Ishikawa (cell line): Measurements from ENCODE around the gene ABCC10.

Experiments
- CEBPB ChIP-seq: IDR thresholded peaks from 2 replicates; pipeline ENCODE4 v1.6.1; 2012
- EP300 ChIP-seq: IDR thresholded peaks from 2 replicates; pipeline ENCODE4 v1.6.1; 2012; ENCODE audit warnings: borderline replicate concordance
- REST ChIP-seq: IDR thresholded peaks from 2 replicates; pipeline ENCODE4 v1.6.1; 2012; ENCODE audit warnings: low read depth, mild to moderate bottlenecking
- YY1 ChIP-seq: IDR thresholded peaks from 2 replicates; pipeline ENCODE4 v1.6.1; 2012; ENCODE audit warnings: low read depth

DNA sequence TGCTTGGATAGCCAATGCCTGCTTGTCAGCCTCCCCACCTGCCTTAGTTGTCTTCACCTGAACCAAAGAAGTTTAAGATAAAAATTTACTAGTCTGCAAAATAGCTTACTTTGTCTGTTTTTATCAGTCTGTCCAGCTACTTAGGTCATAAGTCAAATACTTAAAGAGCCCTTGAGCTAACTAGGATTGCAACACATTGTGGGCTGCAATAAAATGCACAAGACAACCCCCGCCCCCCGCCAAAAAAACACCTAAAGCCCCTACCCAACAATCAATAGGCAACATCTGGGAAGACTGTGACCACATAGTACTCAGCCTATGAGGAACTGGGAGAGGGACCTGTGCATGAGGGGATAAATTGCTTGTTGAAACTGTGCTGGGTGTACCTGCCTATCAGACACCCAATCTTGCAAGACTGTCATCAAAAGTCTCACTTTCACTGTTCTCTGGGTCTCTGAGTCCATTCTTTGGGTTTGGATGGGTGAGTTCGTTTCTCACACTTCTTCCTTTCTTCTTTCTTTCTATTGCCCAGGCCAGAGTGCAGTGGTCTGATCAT lies 27.3 kb upstream of the ABCC10 start:
- TF ChIP-seq CEBPB = no peak
- no peak for TF ChIP-seq YY1
- no peak for TF ChIP-seq REST
- TF ChIP-seq EP300 = no peak
